ENCODE results near the gene RNF112. TPM values are rescaled to one million over a fixed set of nuclear protein-coding genes. Genes with fewer than 3 reads are reported as not detected.

The RNF112 gene
- total RNA-seq, 1 donor from 2014 or later = 0.26 TPM

GRCh38 chr17:19386051-19386929, 24.7 kb upstream of the RNF112 start:
- peak; percentile 58 for FAIRE-seq
- Histone ChIP-seq H3K36me3 (ENCODE audit: control insufficient read depth, insufficient read depth, low read length) (peaks cover 23% of the 10 kb centered on the region), H3K27me3 (ENCODE audit: control insufficient read depth, insufficient read depth, low read length) (no peaks in the 10 kb centered on the region), H3K4me3 (ENCODE audit: low read depth, low read length) (no peak overlapping the region)
- DNase-seq (ENCODE audit: low read depth) = peak; percentile 95
- TF ChIP-seq, protein P1, sequence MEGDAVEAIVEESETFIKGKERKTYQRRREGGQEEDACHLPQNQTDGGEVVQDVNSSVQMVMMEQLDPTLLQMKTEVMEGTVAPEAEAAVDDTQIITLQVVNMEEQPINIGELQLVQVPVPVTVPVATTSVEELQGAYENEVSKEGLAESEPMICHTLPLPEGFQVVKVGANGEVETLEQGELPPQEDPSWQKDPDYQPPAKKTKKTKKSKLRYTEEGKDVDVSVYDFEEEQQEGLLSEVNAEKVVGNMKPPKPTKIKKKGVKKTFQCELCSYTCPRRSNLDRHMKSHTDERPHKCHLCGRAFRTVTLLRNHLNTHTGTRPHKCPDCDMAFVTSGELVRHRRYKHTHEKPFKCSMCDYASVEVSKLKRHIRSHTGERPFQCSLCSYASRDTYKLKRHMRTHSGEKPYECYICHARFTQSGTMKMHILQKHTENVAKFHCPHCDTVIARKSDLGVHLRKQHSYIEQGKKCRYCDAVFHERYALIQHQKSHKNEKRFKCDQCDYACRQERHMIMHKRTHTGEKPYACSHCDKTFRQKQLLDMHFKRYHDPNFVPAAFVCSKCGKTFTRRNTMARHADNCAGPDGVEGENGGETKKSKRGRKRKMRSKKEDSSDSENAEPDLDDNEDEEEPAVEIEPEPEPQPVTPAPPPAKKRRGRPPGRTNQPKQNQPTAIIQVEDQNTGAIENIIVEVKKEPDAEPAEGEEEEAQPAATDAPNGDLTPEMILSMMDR (IDR thresholded peaks at IDR 0.05; ENCODE audit: insufficient read depth, low read length, severe bottlenecking) = no peak

DNA sequence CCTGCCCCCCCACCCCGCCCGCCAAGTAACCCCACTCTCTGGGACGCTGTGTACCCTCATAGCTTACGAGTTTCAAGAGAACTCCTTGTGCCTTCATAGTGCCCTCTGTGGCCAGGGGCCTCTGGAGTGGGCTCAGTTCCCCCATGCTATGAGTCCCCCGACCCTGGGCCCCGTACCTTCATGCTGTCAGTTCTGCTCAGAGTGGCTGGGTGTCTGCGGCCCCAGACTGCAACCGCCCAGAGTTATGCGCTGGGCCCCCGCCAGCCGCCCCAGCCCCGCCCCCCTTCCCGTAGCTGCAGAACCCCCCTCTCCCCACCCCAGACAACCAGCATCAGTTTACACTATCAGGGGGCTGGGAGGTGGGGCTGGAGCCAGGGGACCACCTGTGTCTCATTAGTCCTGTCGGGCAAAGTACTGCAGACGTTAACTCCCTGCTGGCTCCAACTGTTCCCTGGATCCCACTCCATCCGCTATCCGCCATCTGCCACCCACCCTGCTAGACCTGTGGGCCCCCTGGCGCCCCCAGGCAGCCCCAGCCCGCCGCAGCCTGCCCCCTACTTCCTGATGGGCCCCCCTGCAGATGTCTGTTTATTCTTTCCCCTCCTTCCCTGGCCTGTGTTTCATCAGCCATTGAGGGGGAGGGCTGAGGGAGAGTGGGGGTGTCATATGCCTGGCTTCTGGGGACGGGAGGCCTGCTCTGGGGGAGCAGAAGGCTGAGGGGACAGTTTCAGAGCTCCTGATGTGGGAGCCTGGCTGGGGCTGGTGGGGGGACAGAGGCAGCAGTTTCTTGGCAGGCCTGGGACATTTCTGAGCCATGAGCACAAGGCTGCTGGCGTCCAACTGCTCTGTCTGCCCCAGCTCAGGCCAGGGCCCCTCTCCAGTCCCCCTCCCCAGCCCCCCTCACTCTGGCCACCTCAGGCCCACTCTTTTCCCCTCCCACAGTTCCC, 23.8 kb upstream of the RNF112 start, which contains the start of gene MFAP4:
MFAP4 (minus strand) TSS at position 217 of the 947 bp plus-strand sequence; CDS start at position 182, 35 bp downstream.
- TF ChIP-seq, protein P1 (IDR thresholded peaks at IDR 0.05; ENCODE audit: insufficient read depth, low read length, severe bottlenecking) = no peak
- FAIRE-seq (no peak), DNase-seq (ENCODE audit: low read depth) (no peak)
- no peaks in the 10 kb centered on the region for H3K27me3 ChIP-seq (ENCODE audit: control insufficient read depth, insufficient read depth, low read length)
- peaks cover 14% of the 10 kb centered on the region for H3K36me3 ChIP-seq (ENCODE audit: control insufficient read depth, insufficient read depth, low read length)
- H3K4me3 ChIP-seq (ENCODE audit: low read depth, low read length) = no peak within 1 kb of the TSS

DNA sequence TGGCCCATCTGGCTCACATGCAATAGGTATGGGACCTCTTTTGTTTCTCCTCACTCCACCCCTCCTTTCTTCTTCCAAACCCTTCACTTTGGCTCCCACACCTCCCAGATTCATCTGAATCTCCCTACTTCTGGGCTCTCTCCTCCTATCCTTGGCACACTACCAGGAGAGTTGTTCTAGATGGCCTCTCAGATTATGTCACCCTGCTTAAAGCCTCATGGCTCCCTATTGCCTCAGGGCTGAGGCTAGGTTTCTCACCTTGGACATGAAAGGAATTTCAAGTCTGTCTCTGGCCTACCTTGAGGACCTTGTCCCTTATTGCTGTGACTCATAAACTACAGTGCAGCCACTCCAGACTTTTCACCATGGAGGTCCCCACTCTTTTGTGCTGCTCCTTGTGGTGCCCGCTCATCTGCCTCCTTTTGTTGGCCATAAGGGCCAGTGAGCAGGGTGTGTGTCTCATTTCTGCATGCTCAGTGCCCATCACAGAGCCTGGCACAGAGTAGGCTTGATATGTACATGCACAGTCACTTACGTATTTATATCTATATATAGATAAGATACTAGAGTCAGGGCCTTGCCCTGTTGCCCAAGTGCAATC, 23.0 kb upstream of the RNF112 start:
- H3K36me3 ChIP-seq (ENCODE audit: control insufficient read depth, insufficient read depth, low read length) = peaks cover 8% of the 10 kb centered on the region
- no peaks in the 10 kb centered on the region for H3K27me3 ChIP-seq (ENCODE audit: control insufficient read depth, insufficient read depth, low read length)
- TF ChIP-seq, protein P1 (IDR thresholded peaks at IDR 0.05; ENCODE audit: insufficient read depth, low read length, severe bottlenecking) = no peak
- no peak overlapping the region for H3K4me3 ChIP-seq (ENCODE audit: low read depth, low read length)
- DNase-seq (ENCODE audit: low read depth) = peak; percentile 23
- peak; percentile 80 for FAIRE-seq

- TF ChIP-seq, protein P1 (IDR thresholded peaks at IDR 0.05; ENCODE audit: insufficient read depth, low read length, severe bottlenecking) = no peak
- peak; percentile 84 for FAIRE-seq
- Histone ChIP-seq H3K4me3 (ENCODE audit: low read depth, low read length) (no peak overlapping the region), H3K27me3 (ENCODE audit: control insufficient read depth, insufficient read depth, low read length) (no peaks in the 10 kb centered on the region), H3K36me3 (ENCODE audit: control insufficient read depth, insufficient read depth, low read length) (peaks cover 1% of the 10 kb centered on the region)
- DNase-seq (ENCODE audit: low read depth) = peak; percentile 3
Observed at GRCh38 chr17:19388791-19389785, 21.9 kb upstream of the RNF112 start.

All from bronchial epithelial cell (primary cell).